ENCODE data around the gene NEB.

Gene NEB

DNA sequence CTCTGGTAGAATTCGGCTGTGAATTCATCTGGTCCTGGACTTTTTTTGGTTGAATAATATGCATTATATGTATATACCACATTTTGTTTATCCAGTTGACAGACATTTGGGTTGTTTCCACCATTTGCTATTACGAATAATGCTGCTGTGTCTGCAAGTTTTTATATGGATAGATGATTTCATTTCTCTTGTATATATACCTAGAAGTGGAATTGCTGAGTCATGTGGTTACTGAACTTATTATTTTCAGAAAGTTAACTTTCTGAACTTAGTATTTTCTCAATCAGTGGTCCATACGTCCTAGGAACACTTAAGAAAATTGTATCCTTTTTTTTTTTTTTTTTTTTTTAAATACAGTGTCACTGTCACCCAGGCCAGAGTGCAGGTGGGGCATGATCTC, 261.3 kb downstream of the NEB start:
- Mint-ChIP-seq H3K4me3 (no peak overlapping the region), H3K36me3 (ENCODE audit: low read depth) (peaks cover 92% of the 10 kb centered on the region), H3K27me3 (no peaks in the 10 kb centered on the region), H3K27ac (no peak overlapping the region), H3K4me1 (ENCODE audit: low read depth) (peaks cover 18% of the 10 kb centered on the region), H3K9me3 (no peaks in the 10 kb centered on the region)

GRCh38 chr2:151470556-151470955, 263.7 kb downstream of the NEB start:
- H3K4me3 Mint-ChIP-seq = no peak overlapping the region
- peaks cover 18% of the 10 kb centered on the region for H3K4me1 Mint-ChIP-seq (ENCODE audit: low read depth)
- H3K27ac Mint-ChIP-seq = no peak overlapping the region
- H3K36me3 Mint-ChIP-seq (ENCODE audit: low read depth) = peaks cover 89% of the 10 kb centered on the region
- H3K9me3 Mint-ChIP-seq = no peaks in the 10 kb centered on the region
- H3K27me3 Mint-ChIP-seq = no peaks in the 10 kb centered on the region

GRCh38 chr2:151465771-151466170, 268.5 kb downstream of the NEB start:
- H3K36me3 Mint-ChIP-seq (ENCODE audit: low read depth) = peaks cover 90% of the 10 kb centered on the region
- no peaks in the 10 kb centered on the region for H3K9me3 Mint-ChIP-seq
- no peak overlapping the region for H3K27ac Mint-ChIP-seq
- H3K27me3 Mint-ChIP-seq = no peaks in the 10 kb centered on the region
- no peaks in the 10 kb centered on the region for H3K4me1 Mint-ChIP-seq (ENCODE audit: low read depth)
- no peak overlapping the region for H3K4me3 Mint-ChIP-seq

DNA sequence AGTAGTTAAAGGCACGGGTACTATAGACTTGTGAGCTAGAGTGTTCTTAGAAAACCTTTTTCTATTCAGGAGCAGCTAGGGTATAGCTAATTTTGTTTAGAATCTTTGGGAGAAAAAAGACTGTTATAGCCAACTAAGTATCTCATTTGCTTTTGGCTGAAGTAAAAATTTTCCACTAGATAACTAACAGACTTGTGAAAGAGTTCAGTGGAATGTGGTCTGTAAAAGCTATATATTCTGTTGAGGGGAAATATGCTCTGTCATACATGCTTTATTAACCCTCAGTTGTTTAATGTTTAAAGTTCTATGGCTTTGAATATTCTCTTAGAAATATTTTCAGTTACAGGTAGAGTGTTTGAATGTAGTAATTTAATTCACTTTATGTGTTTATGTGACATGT, 274.9 kb downstream of the NEB start:
- Mint-ChIP-seq H3K4me1 (ENCODE audit: low read depth) (no peaks in the 10 kb centered on the region), H3K9me3 (no peaks in the 10 kb centered on the region), H3K4me3 (no peak overlapping the region), H3K27me3 (no peaks in the 10 kb centered on the region), H3K36me3 (ENCODE audit: low read depth) (peaks cover 77% of the 10 kb centered on the region), H3K27ac (no peak overlapping the region)

GRCh38 chr2:151439127-151439526, 295.1 kb downstream of the NEB start:
- Mint-ChIP-seq H3K27ac (no peak overlapping the region), H3K9me3 (no peaks in the 10 kb centered on the region), H3K27me3 (no peaks in the 10 kb centered on the region), H3K4me3 (no peak overlapping the region), H3K36me3 (ENCODE audit: low read depth) (peaks cover 69% of the 10 kb centered on the region), H3K4me1 (ENCODE audit: low read depth) (peaks cover 3% of the 10 kb centered on the region)

DNA sequence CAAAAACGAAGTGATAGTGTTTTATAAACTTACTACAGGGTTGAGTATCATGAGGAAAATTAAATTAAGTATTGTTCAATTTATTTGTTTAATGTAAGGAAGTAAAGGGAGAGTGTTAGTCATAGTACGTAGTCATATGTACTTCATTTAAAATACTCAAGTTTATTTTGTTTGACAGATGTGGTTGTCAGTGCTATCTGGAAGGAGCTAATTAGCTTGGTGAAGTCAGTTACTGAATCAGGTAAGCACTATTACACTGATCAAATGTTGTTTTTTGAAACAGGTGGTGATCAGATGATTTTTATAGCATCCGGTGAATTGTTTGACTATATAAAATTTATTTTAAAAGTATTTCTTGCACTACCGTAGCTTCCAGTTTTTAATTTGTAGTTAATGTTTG, 295.8 kb downstream of the NEB start:
- no peak overlapping the region for H3K4me3 Mint-ChIP-seq

DNA sequence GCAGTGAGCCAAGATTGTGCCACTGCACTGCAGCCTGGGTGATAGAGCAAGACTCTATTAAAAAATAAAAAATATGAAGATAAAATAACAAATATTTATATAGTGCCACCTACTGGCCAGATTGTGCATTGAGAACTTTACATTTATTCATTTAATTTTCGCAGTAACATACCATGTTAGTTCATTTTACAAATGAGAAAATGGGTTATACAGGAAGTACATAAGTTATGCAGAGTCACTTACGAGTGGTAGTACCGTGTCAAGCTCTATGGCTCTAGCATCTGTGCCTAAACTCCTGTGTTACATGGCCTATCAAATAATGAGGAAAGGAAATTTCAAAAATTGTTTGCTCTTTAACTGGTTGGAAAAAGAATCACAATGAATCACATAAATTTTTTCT, 296.6 kb downstream of the NEB start:
- Mint-ChIP-seq H3K36me3 (ENCODE audit: low read depth) (peaks cover 66% of the 10 kb centered on the region), H3K4me1 (ENCODE audit: low read depth) (peaks cover 3% of the 10 kb centered on the region), H3K27ac (no peak overlapping the region), H3K27me3 (no peaks in the 10 kb centered on the region), H3K4me3 (no peak overlapping the region), H3K9me3 (no peaks in the 10 kb centered on the region)

More for the DNA sequence above, 295.8 kb downstream of the NEB start:
- H3K27me3 Mint-ChIP-seq = no peaks in the 10 kb centered on the region
- H3K9me3 Mint-ChIP-seq = no peaks in the 10 kb centered on the region
- H3K36me3 Mint-ChIP-seq (ENCODE audit: low read depth) = peaks cover 66% of the 10 kb centered on the region
- no peak overlapping the region for H3K27ac Mint-ChIP-seq
- peaks cover 3% of the 10 kb centered on the region for H3K4me1 Mint-ChIP-seq (ENCODE audit: low read depth)
